GM19452 (cell line): ENCODE data around the gene PACS2.
"Not testable (repeated sequence)": the region's sequence is repeated elsewhere in the genome, so short reads cannot be mapped to it uniquely, and the experiment has no call there.

ENCODE experiments used
- ATAC-seq: cut with Tn5 transposase; IDR thresholded peaks from one replicate; pipeline ENCODE4 v1.9.1; 2021; ENCODE audit not compliant: unreplicated experiment

The PACS2 gene

GRCh38 chr14:105329411-105330150 is 15.0 kb downstream of the PACS2 start:
- no peak for ATAC-seq

GRCh38 chr14:105330491-105330895 is 15.9 kb downstream of the PACS2 start:
- no peak for ATAC-seq

GRCh38 chr14:105331575-105332349 is 17.2 kb downstream of the PACS2 start:
- ATAC-seq = no peak

GRCh38 chr14:105332350-105332874 is 17.9 kb downstream of the PACS2 start:
- no peak for ATAC-seq

GRCh38 chr14:105333020-105333490 is 18.5 kb downstream of the PACS2 start:
- no peak for ATAC-seq

GRCh38 chr14:105333613-105334364 is 19.2 kb downstream of the PACS2 start:
- no peak for ATAC-seq

GRCh38 chr14:105334383-105335230 is 20.1 kb downstream of the PACS2 start:
- ATAC-seq = no peak

GRCh38 chr14:105335231-105335542 is 20.6 kb downstream of the PACS2 start:
- ATAC-seq = not testable (repeated sequence)

- no peak for ATAC-seq
Observed at GRCh38 chr14:105335735-105336476, 21.4 kb downstream of the PACS2 start.

GRCh38 chr14:105336477-105337287 is 22.1 kb downstream of the PACS2 start:
- no peak for ATAC-seq

- no peak for ATAC-seq
Observed at GRCh38 chr14:105337433-105337832, 22.9 kb downstream of the PACS2 start.

GRCh38 chr14:105337966-105338741 is 23.6 kb downstream of the PACS2 start:
- no peak for ATAC-seq

GRCh38 chr14:105340821-105341733 is 26.5 kb downstream of the PACS2 start:
- no peak for ATAC-seq

GRCh38 chr14:105343194-105343593 is 28.6 kb downstream of the PACS2 start:
- ATAC-seq = no peak

GRCh38 chr14:105346200-105346533 is 31.6 kb downstream of the PACS2 start:
- no peak for ATAC-seq

- no peak for ATAC-seq
Observed at GRCh38 chr14:105346876-105347586, 32.5 kb downstream of the PACS2 start.

GRCh38 chr14:105347587-105347968 is 33.0 kb downstream of the PACS2 start:
- ATAC-seq = no peak
